Astrocyte (in vitro differentiated cells and primary cell): ENCODE measurements around the gene ABLIM2. TPM values are rescaled to one million over a fixed set of nuclear protein-coding genes. Genes with fewer than 3 reads are reported as not detected.

ENCODE experiments used
- DNase-seq: peaks from one replicate; pipeline ENCODE4 v3.0.0-alpha.2; 2010; ENCODE audit warnings: low read depth
- FAIRE-seq: peaks from 2 replicates; lab custom pipeline; 2011; peaks lifted over from hg19 to GRCh38; lab: Jason Lieb, UNC
- H2AFZ ChIP-seq: 2 replicates; pipeline ENCODE4 v1.6.0; 2012; ENCODE audit warnings: low read depth, low read length, inconsistent platforms
- H3K27ac ChIP-seq: 2 replicates; pipeline ENCODE4 v1.5.1; 2011; ENCODE audit warnings: low read depth, low read length, inconsistent platforms
- H3K27me3 ChIP-seq: 2 replicates; pipeline ENCODE4 v1.6.0; 2011; ENCODE audit warnings: low read length, inconsistent platforms; ENCODE audit not compliant: insufficient read depth
- H3K36me3 ChIP-seq: 2 replicates; pipeline ENCODE4 v1.5.1; 2011; ENCODE audit warnings: low read length, inconsistent platforms; ENCODE audit not compliant: insufficient read depth
- H3K4me1 ChIP-seq: 2 replicates; pipeline ENCODE4 v1.5.1; 2011; ENCODE audit warnings: low read length, inconsistent platforms; ENCODE audit not compliant: insufficient read depth
- H3K4me2 ChIP-seq: 2 replicates; pipeline ENCODE4 v1.6.0; 2012; ENCODE audit warnings: low read length, inconsistent platforms
- H3K4me3 ChIP-seq: 2 replicates; pipeline ENCODE4 v1.5.1; 2011; ENCODE audit warnings: low read depth, mild to moderate bottlenecking, low read length, inconsistent platforms; ENCODE audit not compliant: insufficient read depth
- H3K79me2 ChIP-seq: 2 replicates; pipeline ENCODE4 v1.6.0; 2012; ENCODE audit warnings: mild to moderate bottlenecking, low read length, inconsistent platforms; ENCODE audit not compliant: insufficient read depth
- H3K9ac ChIP-seq: 2 replicates; pipeline ENCODE4 v1.6.0; 2012; ENCODE audit warnings: mild to moderate bottlenecking, low read length, inconsistent platforms
- H3K9me3 ChIP-seq: 2 replicates; pipeline ENCODE4 v1.5.1; 2012; ENCODE audit warnings: low read depth, mild to moderate bottlenecking, low read length, inconsistent platforms; ENCODE audit not compliant: insufficient read depth
- H4K20me1 ChIP-seq: 2 replicates; pipeline ENCODE4 v1.6.0; 2012; ENCODE audit warnings: low read length, inconsistent platforms; ENCODE audit not compliant: insufficient read depth
- H3K27ac Mint-ChIP-seq: one replicate; pipeline ENCODE4 v1.8.0; 2021; ENCODE audit warnings: mild to moderate bottlenecking, mixed read lengths; ENCODE audit not compliant: unreplicated experiment
- H3K27me3 Mint-ChIP-seq: one replicate; pipeline ENCODE4 v1.8.0; 2021; ENCODE audit warnings: low read depth, mixed read lengths; ENCODE audit not compliant: unreplicated experiment
- H3K36me3 Mint-ChIP-seq: one replicate; pipeline ENCODE4 v1.8.0; 2021; ENCODE audit warnings: low read depth, mixed read lengths; ENCODE audit not compliant: unreplicated experiment
- H3K4me1 Mint-ChIP-seq: one replicate; pipeline ENCODE4 v1.8.0; 2021; ENCODE audit warnings: low read depth, mixed read lengths; ENCODE audit not compliant: unreplicated experiment
- H3K4me3 Mint-ChIP-seq: one replicate; pipeline ENCODE4 v1.8.0; 2021; ENCODE audit warnings: mild to moderate bottlenecking, moderate library complexity, mixed read lengths; ENCODE audit not compliant: unreplicated experiment
- H3K9me3 Mint-ChIP-seq: one replicate; pipeline ENCODE4 v1.8.0; 2021; ENCODE audit warnings: mild to moderate bottlenecking, mixed read lengths; ENCODE audit not compliant: unreplicated experiment
- CTCF ChIP-seq: IDR thresholded peaks from 2 replicates; pipeline ENCODE4 v1.5.1; 2011; ENCODE audit warnings: low read depth, mild to moderate bottlenecking, inconsistent platforms, low read length, moderate library complexity; ENCODE audit not compliant: insufficient read depth
- EZH2 ChIP-seq: IDR thresholded peaks from 2 replicates; pipeline ENCODE4 v1.6.1; 2012; ENCODE audit warnings: mild to moderate bottlenecking, low read length, inconsistent platforms; ENCODE audit not compliant: insufficient read depth
- total RNA-seq: library from RNA; stranded (reverse); gene quantifications from 2 replicates; pipeline ENCODE4 v1.2.1, GENCODE V29; 2021

ABLIM2 gene
- total RNA-seq, 1 donor from 2014 or later, result 0.50 TPM

GRCh38 chr4:8121292-8122015, 37.2 kb downstream of the ABLIM2 start:
- no peak overlapping the region for H3K4me2 ChIP-seq
- no peak for FAIRE-seq
- H3K36me3 ChIP-seq, result no peaks in the 10 kb centered on the region
- no peak for DNase-seq
- H3K79me2 ChIP-seq, result no peaks in the 10 kb centered on the region
- H3K27me3 ChIP-seq, result peaks cover 22% of the 10 kb centered on the region
- H4K20me1 ChIP-seq, result no peaks in the 10 kb centered on the region
- H3K4me3 Mint-ChIP-seq, result no peak overlapping the region
- peaks cover 4% of the 10 kb centered on the region for H3K9me3 Mint-ChIP-seq
- H3K4me1 Mint-ChIP-seq, result peaks cover 2% of the 10 kb centered on the region
- TF ChIP-seq CTCF (no peak), EZH2 (no peak)
- no peak overlapping the region for H2AFZ ChIP-seq
- H3K36me3 Mint-ChIP-seq, result no peaks in the 10 kb centered on the region
- no peak overlapping the region for H3K27ac Mint-ChIP-seq
- H3K27ac ChIP-seq, result no peak overlapping the region
- H3K4me1 ChIP-seq, result no peaks in the 10 kb centered on the region
- no peak overlapping the region for H3K9ac ChIP-seq
- no peak overlapping the region for H3K4me3 ChIP-seq
- no peaks in the 10 kb centered on the region for H3K9me3 ChIP-seq
- H3K27me3 Mint-ChIP-seq, result peaks cover 50% of the 10 kb centered on the region

DNA sequence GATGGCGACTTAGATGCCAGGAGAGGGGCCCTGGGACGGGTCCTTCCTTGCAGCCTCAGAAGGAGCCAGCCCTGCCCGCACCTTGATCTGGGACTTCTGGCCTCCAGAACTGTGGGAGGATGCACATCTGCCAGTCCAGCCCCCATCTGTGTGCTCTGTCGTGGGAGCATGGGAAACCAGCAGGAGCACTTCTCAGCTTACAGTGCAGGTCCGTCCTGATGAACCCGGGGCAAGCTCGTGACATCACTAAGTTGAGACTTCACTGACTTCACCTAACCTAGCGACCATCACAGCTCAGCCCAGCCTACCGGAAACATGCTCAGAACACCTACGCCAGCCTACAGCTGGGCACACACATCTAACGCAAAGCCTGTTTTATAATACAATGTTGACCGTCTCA, 38.1 kb downstream of the ABLIM2 start:
- Histone ChIP-seq H3K4me2 (no peak overlapping the region), H3K4me3 (no peak overlapping the region), H2AFZ (no peak overlapping the region), H3K36me3 (no peaks in the 10 kb centered on the region), H3K27me3 (peaks cover 29% of the 10 kb centered on the region), H3K9me3 (no peaks in the 10 kb centered on the region), H3K79me2 (no peaks in the 10 kb centered on the region), H4K20me1 (no peaks in the 10 kb centered on the region), H3K27ac (no peak overlapping the region), H3K4me1 (no peaks in the 10 kb centered on the region), H3K9ac (no peak overlapping the region)
- no peak for FAIRE-seq
- peaks cover 2% of the 10 kb centered on the region for H3K36me3 Mint-ChIP-seq
- no peak for DNase-seq
- H3K4me1 Mint-ChIP-seq, result peaks cover 2% of the 10 kb centered on the region
- no peak overlapping the region for H3K27ac Mint-ChIP-seq
- TF ChIP-seq EZH2 (no peak), CTCF (no peak)
- H3K9me3 Mint-ChIP-seq, result peaks cover 4% of the 10 kb centered on the region
- peaks cover 58% of the 10 kb centered on the region for H3K27me3 Mint-ChIP-seq
- H3K4me3 Mint-ChIP-seq, result no peak overlapping the region

DNA sequence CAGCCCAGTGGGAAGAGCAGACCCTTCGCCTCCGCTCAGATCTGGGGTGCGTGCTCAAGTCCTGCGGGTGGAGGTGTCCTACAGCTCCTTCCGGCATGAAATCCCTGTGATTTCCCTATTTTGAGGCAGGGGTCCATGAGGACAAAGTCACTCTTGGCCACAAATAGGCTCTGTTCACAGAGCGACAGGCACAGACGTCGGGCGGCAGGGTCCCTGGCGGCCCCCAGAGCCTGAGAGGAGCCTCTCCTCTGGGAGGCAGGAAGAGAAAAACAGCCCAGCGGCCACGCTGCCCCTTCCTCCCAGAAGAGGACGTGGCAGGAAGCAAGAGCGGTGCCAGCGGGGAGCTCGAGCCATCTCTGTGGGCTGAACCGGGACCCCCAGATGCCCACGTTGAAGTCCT, 38.7 kb downstream of the ABLIM2 start:
- no peak overlapping the region for H3K4me3 Mint-ChIP-seq
- Histone ChIP-seq H3K36me3 (no peaks in the 10 kb centered on the region), H3K27ac (no peak overlapping the region), H3K27me3 (peaks cover 27% of the 10 kb centered on the region), H3K4me2 (no peak overlapping the region), H4K20me1 (no peaks in the 10 kb centered on the region), H3K4me1 (no peaks in the 10 kb centered on the region), H3K4me3 (no peak overlapping the region), H3K9me3 (no peaks in the 10 kb centered on the region), H3K9ac (no peak overlapping the region), H3K79me2 (no peaks in the 10 kb centered on the region), H2AFZ (no peak overlapping the region)
- peaks cover 62% of the 10 kb centered on the region for H3K27me3 Mint-ChIP-seq
- peaks cover 2% of the 10 kb centered on the region for H3K4me1 Mint-ChIP-seq
- peaks cover 6% of the 10 kb centered on the region for H3K9me3 Mint-ChIP-seq
- FAIRE-seq (no peak), DNase-seq (no peak)
- no peak for TF ChIP-seq EZH2
- TF ChIP-seq CTCF, result no peak
- H3K36me3 Mint-ChIP-seq, result peaks cover 2% of the 10 kb centered on the region
- no peak overlapping the region for H3K27ac Mint-ChIP-seq
